ENCODE results near the gene CEP112. TPM values are rescaled to one million over a fixed set of nuclear protein-coding genes. Genes with fewer than 3 reads are reported as not detected.
A peak's percentile ranks its signal among the peaks of the same experiment; 100 is the strongest.

The CEP112 gene
- total and polyA plus RNA-seq, 2 of the 13 experiments (the other 11 are each of a cell fraction or from before 2014, with no cell fraction given), result 1.2 to 3.4 TPM

DNA sequence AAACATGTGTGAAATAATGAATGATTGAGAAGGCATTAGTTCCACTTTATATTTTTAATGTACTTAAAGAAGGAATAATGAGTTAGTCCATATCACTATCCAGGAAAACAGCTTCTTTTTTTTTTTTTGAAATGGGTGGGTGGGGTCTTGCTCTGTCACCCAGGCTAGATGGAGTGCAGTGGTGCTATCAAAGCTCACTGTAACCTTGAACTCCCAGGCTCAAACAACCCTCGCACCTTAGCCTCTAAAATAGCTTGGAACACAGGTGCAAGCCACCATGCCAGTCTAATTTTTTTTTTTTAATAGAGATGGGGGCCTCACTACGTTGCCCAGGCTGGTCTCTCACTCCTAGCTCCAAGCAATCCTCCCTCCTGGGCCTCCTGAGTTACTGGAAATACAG, 275.5 kb downstream of the CEP112 start:
- Histone ChIP-seq H3K27ac (ENCODE audit: extremely low read length, insufficient read depth, low read length) (no peak overlapping the region), H3K9ac (ENCODE audit: insufficient read depth, low read depth, low read length) (no peak overlapping the region), H3K36me3 (replicated peaks in 1 of 2; ENCODE audit: control insufficient read depth in 1 of 2, insufficient read depth in 2 of 2, low read length in 2 of 2) (no peaks in the 10 kb centered on the region), H4K20me1 (ENCODE audit: insufficient read depth, low read length) (no peaks in the 10 kb centered on the region), H3K4me1 (ENCODE audit: insufficient read depth, low read length) (peaks cover 48% of the 10 kb centered on the region), H3K79me2 (ENCODE audit: insufficient read depth, low read length) (no peaks in the 10 kb centered on the region), H3K27me3 (ENCODE audit: control insufficient read depth in 1 of 2, insufficient read depth in 2 of 2, low read length in 2 of 2) (no peaks in the 10 kb centered on the region), H3K4me2 (ENCODE audit: low read depth, low read length) (no peak overlapping the region), H3K4me3 (replicated peaks in 1 of 3; ENCODE audit: insufficient read depth in 1 of 3, low read depth in 2 of 3, low read length in 3 of 3) (no peak overlapping the region), H2AFZ (ENCODE audit: low read length) (no peak overlapping the region), H3K9me3 (ENCODE audit: low read length) (no peaks in the 10 kb centered on the region)
- intact Hi-C loops (cut with micrococcal nuclease; ENCODE audit: unreplicated experiment) (no loop called here), in situ Hi-C loops (cut with HindIII; ENCODE audit: extremely low pct_ligation_motif_present, low pct_unique_long_range_greater_than_20kb) (no loop called here)
- WGBS (ENCODE audit: low lambda C conversion rate), result 14% methylated on average over 2 of the region's 2 CpGs
- BruUV-seq (replicated peaks), result no TSS peak
- ATAC-seq (peak; percentile 74), FAIRE-seq (no peak), DNase-seq (ENCODE audit: low spot score) (peak; percentile 34)
- CTCF ChIA-PET (ENCODE audit: low intra/inter-chr PET ratio, low total read pairs), result no interaction called here
- POLR2A ChIA-PET, result no interaction called here
- TF ChIP-seq, protein P1, sequence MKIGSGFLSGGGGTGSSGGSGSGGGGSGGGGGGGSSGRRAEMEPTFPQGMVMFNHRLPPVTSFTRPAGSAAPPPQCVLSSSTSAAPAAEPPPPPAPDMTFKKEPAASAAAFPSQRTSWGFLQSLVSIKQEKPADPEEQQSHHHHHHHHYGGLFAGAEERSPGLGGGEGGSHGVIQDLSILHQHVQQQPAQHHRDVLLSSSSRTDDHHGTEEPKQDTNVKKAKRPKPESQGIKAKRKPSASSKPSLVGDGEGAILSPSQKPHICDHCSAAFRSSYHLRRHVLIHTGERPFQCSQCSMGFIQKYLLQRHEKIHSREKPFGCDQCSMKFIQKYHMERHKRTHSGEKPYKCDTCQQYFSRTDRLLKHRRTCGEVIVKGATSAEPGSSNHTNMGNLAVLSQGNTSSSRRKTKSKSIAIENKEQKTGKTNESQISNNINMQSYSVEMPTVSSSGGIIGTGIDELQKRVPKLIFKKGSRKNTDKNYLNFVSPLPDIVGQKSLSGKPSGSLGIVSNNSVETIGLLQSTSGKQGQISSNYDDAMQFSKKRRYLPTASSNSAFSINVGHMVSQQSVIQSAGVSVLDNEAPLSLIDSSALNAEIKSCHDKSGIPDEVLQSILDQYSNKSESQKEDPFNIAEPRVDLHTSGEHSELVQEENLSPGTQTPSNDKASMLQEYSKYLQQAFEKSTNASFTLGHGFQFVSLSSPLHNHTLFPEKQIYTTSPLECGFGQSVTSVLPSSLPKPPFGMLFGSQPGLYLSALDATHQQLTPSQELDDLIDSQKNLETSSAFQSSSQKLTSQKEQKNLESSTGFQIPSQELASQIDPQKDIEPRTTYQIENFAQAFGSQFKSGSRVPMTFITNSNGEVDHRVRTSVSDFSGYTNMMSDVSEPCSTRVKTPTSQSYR (CRISPR knock-in tag; IDR thresholded peaks at IDR 0.05; ENCODE audit: borderline replicate concordance), result no peak
- TF ChIP-seq, protein P2, sequence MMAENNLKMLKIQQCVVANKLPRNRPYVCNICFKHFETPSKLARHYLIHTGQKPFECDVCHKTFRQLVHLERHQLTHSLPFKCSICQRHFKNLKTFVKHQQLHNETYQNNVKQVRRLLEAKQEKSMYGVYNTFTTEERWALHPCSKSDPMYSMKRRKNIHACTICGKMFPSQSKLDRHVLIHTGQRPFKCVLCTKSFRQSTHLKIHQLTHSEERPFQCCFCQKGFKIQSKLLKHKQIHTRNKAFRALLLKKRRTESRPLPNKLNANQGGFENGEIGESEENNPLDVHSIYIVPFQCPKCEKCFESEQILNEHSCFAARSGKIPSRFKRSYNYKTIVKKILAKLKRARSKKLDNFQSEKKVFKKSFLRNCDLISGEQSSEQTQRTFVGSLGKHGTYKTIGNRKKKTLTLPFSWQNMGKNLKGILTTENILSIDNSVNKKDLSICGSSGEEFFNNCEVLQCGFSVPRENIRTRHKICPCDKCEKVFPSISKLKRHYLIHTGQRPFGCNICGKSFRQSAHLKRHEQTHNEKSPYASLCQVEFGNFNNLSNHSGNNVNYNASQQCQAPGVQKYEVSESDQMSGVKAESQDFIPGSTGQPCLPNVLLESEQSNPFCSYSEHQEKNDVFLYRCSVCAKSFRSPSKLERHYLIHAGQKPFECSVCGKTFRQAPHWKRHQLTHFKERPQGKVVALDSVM (CRISPR knock-in tag; IDR thresholded peaks at IDR 0.05), result peak; percentile 43; the same call in 1 of the 2 replicates
- TF ChIP-seq, protein P3, sequence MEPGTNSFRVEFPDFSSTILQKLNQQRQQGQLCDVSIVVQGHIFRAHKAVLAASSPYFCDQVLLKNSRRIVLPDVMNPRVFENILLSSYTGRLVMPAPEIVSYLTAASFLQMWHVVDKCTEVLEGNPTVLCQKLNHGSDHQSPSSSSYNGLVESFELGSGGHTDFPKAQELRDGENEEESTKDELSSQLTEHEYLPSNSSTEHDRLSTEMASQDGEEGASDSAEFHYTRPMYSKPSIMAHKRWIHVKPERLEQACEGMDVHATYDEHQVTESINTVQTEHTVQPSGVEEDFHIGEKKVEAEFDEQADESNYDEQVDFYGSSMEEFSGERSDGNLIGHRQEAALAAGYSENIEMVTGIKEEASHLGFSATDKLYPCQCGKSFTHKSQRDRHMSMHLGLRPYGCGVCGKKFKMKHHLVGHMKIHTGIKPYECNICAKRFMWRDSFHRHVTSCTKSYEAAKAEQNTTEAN (CRISPR knock-in tag; conservative IDR thresholded peaks at IDR 0.05), result no peak
- TF ChIP-seq KDM5A (IDR thresholded peaks at IDR 0.05; ENCODE audit: borderline replicate concordance, low read length) (no peak), ZFP41 (CRISPR knock-in tag; IDR thresholded peaks at IDR 0.05; ENCODE audit: borderline replicate concordance) (no peak), RELA (CRISPR knock-in tag; IDR thresholded peaks at IDR 0.05) (no peak), SP4 (CRISPR knock-in tag; IDR thresholded peaks at IDR 0.05) (no peak), ZBTB46 (CRISPR knock-in tag; IDR thresholded peaks at IDR 0.05; ENCODE audit: borderline replicate concordance) (no peak), HNF4A (CRISPR knock-in tag; IDR thresholded peaks at IDR 0.05) (peak; percentile 34; the same call in 1 of the 2 replicates)
- TF ChIP-seq, protein P4, sequence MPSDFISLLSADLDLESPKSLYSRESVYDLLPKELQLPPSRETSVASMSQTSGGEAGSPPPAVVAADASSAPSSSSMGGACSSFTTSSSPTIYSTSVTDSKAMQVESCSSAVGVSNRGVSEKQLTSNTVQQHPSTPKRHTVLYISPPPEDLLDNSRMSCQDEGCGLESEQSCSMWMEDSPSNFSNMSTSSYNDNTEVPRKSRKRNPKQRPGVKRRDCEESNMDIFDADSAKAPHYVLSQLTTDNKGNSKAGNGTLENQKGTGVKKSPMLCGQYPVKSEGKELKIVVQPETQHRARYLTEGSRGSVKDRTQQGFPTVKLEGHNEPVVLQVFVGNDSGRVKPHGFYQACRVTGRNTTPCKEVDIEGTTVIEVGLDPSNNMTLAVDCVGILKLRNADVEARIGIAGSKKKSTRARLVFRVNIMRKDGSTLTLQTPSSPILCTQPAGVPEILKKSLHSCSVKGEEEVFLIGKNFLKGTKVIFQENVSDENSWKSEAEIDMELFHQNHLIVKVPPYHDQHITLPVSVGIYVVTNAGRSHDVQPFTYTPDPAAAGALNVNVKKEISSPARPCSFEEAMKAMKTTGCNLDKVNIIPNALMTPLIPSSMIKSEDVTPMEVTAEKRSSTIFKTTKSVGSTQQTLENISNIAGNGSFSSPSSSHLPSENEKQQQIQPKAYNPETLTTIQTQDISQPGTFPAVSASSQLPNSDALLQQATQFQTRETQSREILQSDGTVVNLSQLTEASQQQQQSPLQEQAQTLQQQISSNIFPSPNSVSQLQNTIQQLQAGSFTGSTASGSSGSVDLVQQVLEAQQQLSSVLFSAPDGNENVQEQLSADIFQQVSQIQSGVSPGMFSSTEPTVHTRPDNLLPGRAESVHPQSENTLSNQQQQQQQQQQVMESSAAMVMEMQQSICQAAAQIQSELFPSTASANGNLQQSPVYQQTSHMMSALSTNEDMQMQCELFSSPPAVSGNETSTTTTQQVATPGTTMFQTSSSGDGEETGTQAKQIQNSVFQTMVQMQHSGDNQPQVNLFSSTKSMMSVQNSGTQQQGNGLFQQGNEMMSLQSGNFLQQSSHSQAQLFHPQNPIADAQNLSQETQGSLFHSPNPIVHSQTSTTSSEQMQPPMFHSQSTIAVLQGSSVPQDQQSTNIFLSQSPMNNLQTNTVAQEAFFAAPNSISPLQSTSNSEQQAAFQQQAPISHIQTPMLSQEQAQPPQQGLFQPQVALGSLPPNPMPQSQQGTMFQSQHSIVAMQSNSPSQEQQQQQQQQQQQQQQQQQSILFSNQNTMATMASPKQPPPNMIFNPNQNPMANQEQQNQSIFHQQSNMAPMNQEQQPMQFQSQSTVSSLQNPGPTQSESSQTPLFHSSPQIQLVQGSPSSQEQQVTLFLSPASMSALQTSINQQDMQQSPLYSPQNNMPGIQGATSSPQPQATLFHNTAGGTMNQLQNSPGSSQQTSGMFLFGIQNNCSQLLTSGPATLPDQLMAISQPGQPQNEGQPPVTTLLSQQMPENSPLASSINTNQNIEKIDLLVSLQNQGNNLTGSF (CRISPR knock-in tag; IDR thresholded peaks at IDR 0.05), result no peak

All from HepG2 (cell line).